ENCODE results near the gene EBI3. TPM values are rescaled to one million over a fixed set of nuclear protein-coding genes. Genes with fewer than 3 reads are reported as not detected.
"Not testable (repeated sequence)": the region's sequence is repeated elsewhere in the genome, so short reads cannot be mapped to it uniquely, and the experiment has no call there.

The EBI3 gene
- total RNA-seq, 1 donor from 2014 or later, result 1.2 TPM

DNA sequence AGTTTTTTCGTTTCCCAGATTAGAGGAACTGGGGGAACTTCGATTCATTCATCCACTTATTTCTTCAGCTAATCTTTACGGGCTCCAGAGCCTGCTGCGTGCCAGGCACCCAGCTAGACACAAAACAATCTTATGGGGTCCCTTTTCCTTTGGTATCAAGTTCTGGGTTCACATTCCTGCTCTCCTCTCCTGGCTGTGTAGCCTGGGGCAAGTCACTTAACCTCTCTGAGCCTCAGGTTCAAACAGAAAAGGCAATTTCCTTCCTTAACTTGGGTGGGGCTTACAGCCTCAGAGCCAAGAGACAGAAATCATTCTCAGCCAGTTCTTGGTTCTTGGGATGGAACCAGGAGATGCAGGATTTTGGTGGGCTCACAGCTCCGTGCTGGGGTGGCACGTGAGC, 55.7 kb downstream of the EBI3 start:
- no peaks in the 10 kb centered on the region for H3K36me3 Mint-ChIP-seq (ENCODE audit: low read depth)
- H3K4me3 Mint-ChIP-seq (ENCODE audit: unreplicated experiment), result no peak overlapping the region
- no peak overlapping the region for H3K27ac Mint-ChIP-seq (ENCODE audit: unreplicated experiment)
- TF ChIP-seq, protein P1, sequence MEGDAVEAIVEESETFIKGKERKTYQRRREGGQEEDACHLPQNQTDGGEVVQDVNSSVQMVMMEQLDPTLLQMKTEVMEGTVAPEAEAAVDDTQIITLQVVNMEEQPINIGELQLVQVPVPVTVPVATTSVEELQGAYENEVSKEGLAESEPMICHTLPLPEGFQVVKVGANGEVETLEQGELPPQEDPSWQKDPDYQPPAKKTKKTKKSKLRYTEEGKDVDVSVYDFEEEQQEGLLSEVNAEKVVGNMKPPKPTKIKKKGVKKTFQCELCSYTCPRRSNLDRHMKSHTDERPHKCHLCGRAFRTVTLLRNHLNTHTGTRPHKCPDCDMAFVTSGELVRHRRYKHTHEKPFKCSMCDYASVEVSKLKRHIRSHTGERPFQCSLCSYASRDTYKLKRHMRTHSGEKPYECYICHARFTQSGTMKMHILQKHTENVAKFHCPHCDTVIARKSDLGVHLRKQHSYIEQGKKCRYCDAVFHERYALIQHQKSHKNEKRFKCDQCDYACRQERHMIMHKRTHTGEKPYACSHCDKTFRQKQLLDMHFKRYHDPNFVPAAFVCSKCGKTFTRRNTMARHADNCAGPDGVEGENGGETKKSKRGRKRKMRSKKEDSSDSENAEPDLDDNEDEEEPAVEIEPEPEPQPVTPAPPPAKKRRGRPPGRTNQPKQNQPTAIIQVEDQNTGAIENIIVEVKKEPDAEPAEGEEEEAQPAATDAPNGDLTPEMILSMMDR (IDR thresholded peaks at IDR 0.05), result no peak
- no peak for DNase-seq (ENCODE audit: low spot score)
- no peaks in the 10 kb centered on the region for H3K4me1 Mint-ChIP-seq (ENCODE audit: low read depth)
- peaks cover 46% of the 10 kb centered on the region for H3K27me3 Mint-ChIP-seq (ENCODE audit: low read depth)
- H3K9me3 Mint-ChIP-seq (ENCODE audit: low read depth), result no peaks in the 10 kb centered on the region

DNA sequence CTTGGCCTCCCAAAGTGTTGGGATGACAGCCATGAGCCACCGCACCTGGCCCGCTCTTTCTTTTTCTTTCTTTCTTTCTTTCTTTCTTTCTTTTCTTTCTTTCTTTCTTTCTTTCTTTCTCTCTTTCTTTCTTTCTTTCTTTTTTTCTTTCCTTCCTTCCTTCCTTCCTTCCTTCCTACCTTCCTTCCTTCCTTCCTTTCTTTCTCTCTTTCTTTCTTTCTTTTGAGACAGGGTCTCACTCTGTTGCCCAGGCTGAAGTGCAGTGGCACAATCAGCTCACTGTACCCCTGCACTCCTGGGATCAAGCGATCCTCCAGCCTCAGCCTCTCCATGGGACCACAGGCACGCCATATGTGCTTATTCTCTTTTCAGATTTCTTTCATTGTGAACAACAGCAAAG, 56.8 kb downstream of the EBI3 start:
- not testable (repeated sequence) for H3K27ac Mint-ChIP-seq (ENCODE audit: unreplicated experiment); H3K4me3 Mint-ChIP-seq (ENCODE audit: unreplicated experiment); H3K4me1 Mint-ChIP-seq (ENCODE audit: low read depth); H3K9me3 Mint-ChIP-seq (ENCODE audit: low read depth); DNase-seq (ENCODE audit: low spot score); H3K36me3 Mint-ChIP-seq (ENCODE audit: low read depth)
- peaks cover 48% of the 10 kb centered on the region for H3K27me3 Mint-ChIP-seq (ENCODE audit: low read depth)

Other genes with a start within 250 kb of the EBI3 start
- gene EEF2, start 244.1 kb upstream of the EBI3 start, total RNA-seq, result 2,036 to 2,432 TPM (median 2,370 TPM) in 3 replicates
- gene PIAS4, start 221.8 kb upstream of the EBI3 start, total RNA-seq, result 26.3 to 29.7 TPM (median 26.7 TPM) in 3 replicates
- 29.4 to 29.9 TPM (median 29.5 TPM) in 3 replicates for gene ZBTB7A, start 162.6 kb upstream of the EBI3 start, total RNA-seq
- 131 to 168 TPM (median 158 TPM) in 3 replicates for gene MAP2K2, start 105.4 kb upstream of the EBI3 start, total RNA-seq
- not detected in 3 replicates for gene CREB3L3, start 75.9 kb upstream of the EBI3 start, total RNA-seq
- 19.5 to 21.9 TPM (median 19.7 TPM) in 3 replicates for gene SIRT6, start 47.0 kb upstream of the EBI3 start, total RNA-seq
- 0.47 to 1.3 TPM (median 0.92 TPM) in 3 replicates for gene ANKRD24, start 46.8 kb upstream of the EBI3 start, total RNA-seq
- gene YJU2, start 17.6 kb downstream of the EBI3 start, total RNA-seq, result 12.2 to 13.7 TPM (median 13.3 TPM) in 3 replicates
- not detected in 3 replicates for gene SHD, start 49.7 kb downstream of the EBI3 start, total RNA-seq
- not detected in 3 replicates for gene TMIGD2, start 72.9 kb downstream of the EBI3 start, total RNA-seq
- gene FSD1, start 75.1 kb downstream of the EBI3 start, total RNA-seq, result 8.8 to 13.7 TPM (median 11.6 TPM) in 3 replicates
- gene STAP2, start 109.3 kb downstream of the EBI3 start, total RNA-seq, result 0.85 to 2.0 TPM (median 1.0 TPM) in 3 replicates
- gene MPND, start 114.0 kb downstream of the EBI3 start, total RNA-seq, result 13.6 to 14.9 TPM (median 14.1 TPM) in 3 replicates
- gene SH3GL1, start 171.0 kb downstream of the EBI3 start, total RNA-seq, result 96.3 to 103 TPM (median 96.6 TPM) in 3 replicates
- gene CHAF1A, start 173.1 kb downstream of the EBI3 start, total RNA-seq, result 6.6 to 20.5 TPM (median 7.1 TPM) in 3 replicates
- gene UBXN6, start 228.3 kb downstream of the EBI3 start, total RNA-seq, result 83.7 to 90.2 TPM (median 86.9 TPM) in 3 replicates
- 50.0 to 66.5 TPM (median 51.7 TPM) in 3 replicates for gene HDGFL2, start 242.8 kb downstream of the EBI3 start, total RNA-seq

All from chondrocyte (in vitro differentiated cells).